ENCODE data around the gene REV3L.
A peak's percentile ranks its signal among the peaks of the same experiment; 100 is the strongest.

Gene REV3L

DNA sequence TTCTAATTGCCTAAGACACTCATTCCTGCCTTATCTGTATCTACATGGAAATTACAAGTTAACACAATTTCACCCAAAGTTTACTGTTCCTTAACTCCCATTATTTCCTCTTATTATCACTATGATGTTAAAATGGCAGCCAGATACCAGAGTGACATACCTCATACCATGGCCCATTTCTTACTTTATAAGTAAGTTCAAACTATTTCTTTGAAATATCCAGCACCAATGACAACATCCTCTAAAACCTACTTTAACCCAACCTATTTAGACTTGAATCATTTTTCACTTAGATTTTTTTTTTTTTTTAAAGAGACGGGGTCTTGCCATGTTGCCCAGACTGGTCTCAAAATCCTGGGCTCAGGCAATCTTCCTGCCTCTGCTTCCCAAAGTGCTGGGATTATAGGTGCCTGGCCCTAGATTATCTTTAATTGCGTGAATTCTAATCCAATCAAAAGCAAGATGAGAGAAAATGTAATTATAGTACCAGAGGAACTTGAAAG, 10.0 kb downstream of the REV3L start:
- Histone ChIP-seq H3K36me3 (ENCODE audit: low read depth) (peaks cover 19% of the 10 kb centered on the region), H3K9me3 (ENCODE audit: severe bottlenecking) (no peaks in the 10 kb centered on the region), H3K27me3 (ENCODE audit: insufficient read depth, poor library complexity, severe bottlenecking) (no peaks in the 10 kb centered on the region), H3K27ac (ENCODE audit: poor library complexity, severe bottlenecking) (no peak overlapping the region), H3K4me3 (ENCODE audit: severe bottlenecking) (no peak overlapping the region), H3K4me1 (ENCODE audit: insufficient read depth, poor library complexity, severe bottlenecking) (peaks cover 34% of the 10 kb centered on the region)
- no peak for ATAC-seq (ENCODE audit: low read depth)
- no peak for DNase-seq (ENCODE audit: low spot score)
- no peak for TF ChIP-seq CTCF (IDR thresholded peaks at IDR 0.05; ENCODE audit: poor library complexity, severe bottlenecking)

GRCh38 chr6:111471958-111472357, 11.1 kb downstream of the REV3L start:
- TF ChIP-seq CTCF (IDR thresholded peaks at IDR 0.05; ENCODE audit: poor library complexity, severe bottlenecking): no peak
- Histone ChIP-seq H3K27ac (ENCODE audit: poor library complexity, severe bottlenecking) (no peak overlapping the region), H3K36me3 (ENCODE audit: low read depth) (peaks cover 16% of the 10 kb centered on the region), H3K9me3 (ENCODE audit: severe bottlenecking) (no peaks in the 10 kb centered on the region), H3K4me1 (ENCODE audit: insufficient read depth, poor library complexity, severe bottlenecking) (peaks cover 23% of the 10 kb centered on the region), H3K4me3 (ENCODE audit: severe bottlenecking) (no peak overlapping the region), H3K27me3 (ENCODE audit: insufficient read depth, poor library complexity, severe bottlenecking) (no peaks in the 10 kb centered on the region)
- DNase-seq (ENCODE audit: low spot score) (no peak), ATAC-seq (ENCODE audit: low read depth) (no peak)

DNA sequence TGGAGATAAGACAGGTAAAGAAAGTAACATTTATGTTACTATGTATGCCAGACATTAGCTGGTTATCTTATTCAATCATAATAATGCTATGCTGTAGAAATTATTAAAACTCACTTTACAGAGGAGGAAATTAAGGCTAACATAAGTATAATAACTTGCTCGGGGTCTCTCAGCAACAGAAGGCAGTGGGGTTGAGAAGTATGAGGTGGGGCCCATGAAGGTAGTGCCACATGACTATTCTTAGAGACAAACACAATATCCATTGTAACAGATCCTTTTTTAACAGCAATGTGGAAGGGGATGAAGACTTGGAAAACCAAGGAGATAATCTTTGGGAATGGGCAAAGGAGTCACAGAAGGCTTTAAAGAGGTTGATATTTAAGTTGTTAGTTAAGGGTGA, 11.5 kb downstream of the REV3L start:
- no peak for DNase-seq (ENCODE audit: low spot score)
- TF ChIP-seq CTCF (IDR thresholded peaks at IDR 0.05; ENCODE audit: poor library complexity, severe bottlenecking): no peak
- no peak for ATAC-seq (ENCODE audit: low read depth)
- Histone ChIP-seq H3K27ac (ENCODE audit: poor library complexity, severe bottlenecking) (no peak overlapping the region), H3K9me3 (ENCODE audit: severe bottlenecking) (no peaks in the 10 kb centered on the region), H3K27me3 (ENCODE audit: insufficient read depth, poor library complexity, severe bottlenecking) (no peaks in the 10 kb centered on the region), H3K4me3 (ENCODE audit: severe bottlenecking) (no peak overlapping the region), H3K4me1 (ENCODE audit: insufficient read depth, poor library complexity, severe bottlenecking) (peaks cover 21% of the 10 kb centered on the region), H3K36me3 (ENCODE audit: low read depth) (peaks cover 12% of the 10 kb centered on the region)

DNA sequence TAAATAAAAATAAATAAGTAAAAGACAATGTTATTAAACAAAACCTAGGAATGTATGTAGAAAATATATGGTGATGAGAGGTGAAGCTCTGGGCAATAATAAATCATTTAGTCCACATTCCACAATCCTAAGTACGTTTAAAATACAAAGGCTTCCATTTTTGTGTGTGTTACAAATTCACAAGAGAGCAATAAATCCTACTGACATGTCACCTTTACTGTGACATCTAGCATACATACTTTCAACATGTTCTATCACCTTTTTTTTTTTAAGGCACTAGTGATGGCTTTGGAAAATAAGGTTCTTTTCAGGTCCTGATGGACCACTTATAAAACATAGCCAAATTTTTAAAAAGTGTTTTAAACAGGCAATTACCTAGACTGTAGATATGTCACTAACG, 12.0 kb downstream of the REV3L start:
- Histone ChIP-seq H3K36me3 (ENCODE audit: low read depth) (peaks cover 11% of the 10 kb centered on the region), H3K27ac (ENCODE audit: poor library complexity, severe bottlenecking) (no peak overlapping the region), H3K9me3 (ENCODE audit: severe bottlenecking) (no peaks in the 10 kb centered on the region), H3K4me3 (ENCODE audit: severe bottlenecking) (no peak overlapping the region), H3K27me3 (ENCODE audit: insufficient read depth, poor library complexity, severe bottlenecking) (no peaks in the 10 kb centered on the region), H3K4me1 (ENCODE audit: insufficient read depth, poor library complexity, severe bottlenecking) (peaks cover 21% of the 10 kb centered on the region)
- ATAC-seq (ENCODE audit: low read depth) (no peak), DNase-seq (ENCODE audit: low spot score) (no peak)
- TF ChIP-seq CTCF (IDR thresholded peaks at IDR 0.05; ENCODE audit: poor library complexity, severe bottlenecking): no peak

DNA sequence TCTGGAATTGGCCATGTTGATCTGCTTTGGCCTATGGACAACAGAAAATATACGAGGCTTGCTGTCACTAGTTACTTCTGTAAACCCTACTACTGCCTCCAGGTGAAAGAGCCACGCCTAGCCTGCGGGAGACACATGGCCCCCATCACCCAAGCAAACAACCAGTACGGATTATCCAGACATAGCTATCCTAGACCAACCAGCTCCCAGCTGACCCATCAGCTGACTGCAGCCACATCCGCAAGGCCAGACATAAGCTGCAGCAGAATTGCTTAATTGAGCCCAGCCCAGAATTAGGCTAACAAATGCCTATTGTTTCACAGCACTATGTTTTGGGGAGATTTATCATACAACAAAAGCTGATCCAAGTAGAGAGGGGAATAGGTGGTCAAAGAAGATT, 13.5 kb downstream of the REV3L start:
- peaks cover 16% of the 10 kb centered on the region for H3K4me1 ChIP-seq (ENCODE audit: insufficient read depth, poor library complexity, severe bottlenecking)
- no peaks in the 10 kb centered on the region for H3K27me3 ChIP-seq (ENCODE audit: insufficient read depth, poor library complexity, severe bottlenecking)
- ATAC-seq (ENCODE audit: low read depth): no peak
- TF ChIP-seq CTCF (IDR thresholded peaks at IDR 0.05; ENCODE audit: poor library complexity, severe bottlenecking): no peak
- H3K36me3 ChIP-seq (ENCODE audit: low read depth): peaks cover 11% of the 10 kb centered on the region
- no peak for DNase-seq (ENCODE audit: low spot score)
- H3K4me3 ChIP-seq (ENCODE audit: severe bottlenecking): no peak overlapping the region
- no peaks in the 10 kb centered on the region for H3K9me3 ChIP-seq (ENCODE audit: severe bottlenecking)
- peak overlapping the region; percentile 13 for H3K27ac ChIP-seq (ENCODE audit: poor library complexity, severe bottlenecking)

Data from RWPE2 (cell line).